ENCODE data around the gene XIRP2. TPM values are rescaled to one million over a fixed set of nuclear protein-coding genes. Genes with fewer than 3 reads are reported as not detected.
"Not testable (repeated sequence)": the region's sequence is repeated elsewhere in the genome, so short reads cannot be mapped to it uniquely, and the experiment has no call there.

Gene XIRP2
- total RNA-seq, 1 experiment from 2014 or later = not detected

DNA sequence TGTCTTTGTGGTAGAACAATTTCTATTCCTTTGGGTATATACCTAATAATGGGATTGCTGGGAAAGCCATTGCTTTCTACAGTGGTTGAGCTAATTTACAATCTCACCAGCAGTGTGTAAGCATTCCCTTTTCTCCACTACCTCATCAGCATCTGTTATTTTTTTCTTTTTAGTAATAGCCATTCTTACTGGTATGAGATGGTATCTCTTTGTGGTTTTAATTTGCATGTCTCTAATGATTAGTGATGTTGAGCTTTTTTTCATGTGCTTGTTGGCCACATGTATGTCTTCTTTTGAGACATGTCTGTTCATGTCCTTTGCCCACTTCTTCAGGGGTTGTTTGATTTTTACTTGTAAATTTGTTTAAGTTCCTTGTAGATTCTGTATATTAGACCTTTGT is 221.4 kb downstream of the XIRP2 start:
- not testable (repeated sequence) for H3K27me3 ChIP-seq (ENCODE audit: low read length); H3K36me3 ChIP-seq (ENCODE audit: insufficient read depth, low read length); H3K79me2 ChIP-seq (ENCODE audit: low read length); H3K4me2 ChIP-seq (ENCODE audit: low read depth, low read length, poor library complexity, severe bottlenecking); H3K4me1 ChIP-seq (ENCODE audit: low read length); H2AFZ ChIP-seq (ENCODE audit: low read length); DNase-seq; H3K27ac ChIP-seq (ENCODE audit: low read length); H4K20me1 ChIP-seq (ENCODE audit: insufficient read depth, low read depth, low read length); H3K4me3 ChIP-seq (ENCODE audit: low read length); H3K9ac ChIP-seq (ENCODE audit: low read length); H3K9me2 ChIP-seq (replicated peaks; ENCODE audit: insufficient read depth, low read length)
- H3K9me3 ChIP-seq (ENCODE audit: low read length) = peaks cover 10% of the 10 kb centered on the region

DNA sequence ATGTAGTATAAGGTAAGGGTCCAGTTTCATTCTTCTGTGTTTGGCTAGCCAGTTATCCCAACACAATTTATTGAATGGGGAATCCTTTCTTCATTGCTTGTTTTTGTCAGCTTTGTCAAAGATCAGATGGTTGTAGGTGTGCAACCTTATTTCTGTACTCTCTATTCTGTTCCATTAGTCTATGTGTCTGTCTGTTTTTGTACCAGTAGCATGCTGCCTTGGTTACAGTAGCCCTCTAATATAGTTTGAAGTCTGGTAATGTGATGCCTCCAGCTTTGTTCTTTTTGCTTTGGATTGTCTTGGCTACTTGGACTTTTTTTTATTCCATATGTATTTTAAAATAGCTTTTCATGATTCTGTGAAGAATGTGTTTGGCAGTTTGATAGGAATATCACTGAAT is 222.1 kb downstream of the XIRP2 start:
- Histone ChIP-seq H3K9me2 (replicated peaks; ENCODE audit: insufficient read depth, low read length) (no peaks in the 10 kb centered on the region), H3K27ac (ENCODE audit: low read length) (no peak overlapping the region), H3K79me2 (ENCODE audit: low read length) (no peaks in the 10 kb centered on the region), H3K27me3 (ENCODE audit: low read length) (no peaks in the 10 kb centered on the region), H4K20me1 (ENCODE audit: insufficient read depth, low read depth, low read length) (no peaks in the 10 kb centered on the region), H3K9ac (ENCODE audit: low read length) (no peak overlapping the region), H3K4me3 (ENCODE audit: low read length) (no peak overlapping the region), H2AFZ (ENCODE audit: low read length) (no peak overlapping the region), H3K4me2 (ENCODE audit: low read depth, low read length, poor library complexity, severe bottlenecking) (no peak overlapping the region), H3K9me3 (ENCODE audit: low read length) (peaks cover 9% of the 10 kb centered on the region), H3K4me1 (ENCODE audit: low read length) (no peaks in the 10 kb centered on the region), H3K36me3 (ENCODE audit: insufficient read depth, low read length) (no peaks in the 10 kb centered on the region)
- no peak for DNase-seq

DNA sequence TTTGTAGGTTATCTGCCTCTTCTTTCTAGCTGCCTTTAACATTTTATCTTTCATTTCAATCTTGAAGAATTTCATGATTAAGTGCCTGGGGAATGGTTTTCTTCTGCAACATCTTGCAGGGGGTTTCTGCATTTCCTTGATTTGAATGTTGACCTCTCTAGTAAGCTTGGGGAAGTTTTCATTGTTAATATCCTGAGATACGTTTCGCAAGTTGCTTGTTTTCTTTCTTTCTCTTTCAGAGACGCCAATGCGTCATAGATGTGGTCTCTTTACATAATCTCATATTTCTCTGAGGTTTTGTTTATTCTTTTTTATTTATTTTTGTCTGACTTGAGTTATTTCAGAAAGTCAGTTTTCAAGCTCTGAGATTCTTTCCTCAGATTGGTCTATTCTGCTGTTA is 225.7 kb downstream of the XIRP2 start:
- Histone ChIP-seq H3K9ac (ENCODE audit: low read length) (no peak overlapping the region), H3K79me2 (ENCODE audit: low read length) (no peaks in the 10 kb centered on the region), H4K20me1 (ENCODE audit: insufficient read depth, low read depth, low read length) (no peaks in the 10 kb centered on the region), H3K4me1 (ENCODE audit: low read length) (no peaks in the 10 kb centered on the region), H3K36me3 (ENCODE audit: insufficient read depth, low read length) (no peaks in the 10 kb centered on the region), H3K9me2 (replicated peaks; ENCODE audit: insufficient read depth, low read length) (no peaks in the 10 kb centered on the region), H2AFZ (ENCODE audit: low read length) (no peak overlapping the region), H3K27me3 (ENCODE audit: low read length) (no peaks in the 10 kb centered on the region), H3K4me2 (ENCODE audit: low read depth, low read length, poor library complexity, severe bottlenecking) (no peak overlapping the region), H3K4me3 (ENCODE audit: low read length) (no peak overlapping the region), H3K9me3 (ENCODE audit: low read length) (no peaks in the 10 kb centered on the region), H3K27ac (ENCODE audit: low read length) (no peak overlapping the region)
- no peak for DNase-seq

- no peak overlapping the region for H3K4me3 ChIP-seq (ENCODE audit: low read length)
- no peaks in the 10 kb centered on the region for H3K79me2 ChIP-seq (ENCODE audit: low read length)
- DNase-seq = no peak
- no peak overlapping the region for H3K4me2 ChIP-seq (ENCODE audit: low read depth, low read length, poor library complexity, severe bottlenecking)
- H3K4me1 ChIP-seq (ENCODE audit: low read length) = no peaks in the 10 kb centered on the region
- H3K9me3 ChIP-seq (ENCODE audit: low read length) = no peaks in the 10 kb centered on the region
- H2AFZ ChIP-seq (ENCODE audit: low read length) = no peak overlapping the region
- no peaks in the 10 kb centered on the region for H4K20me1 ChIP-seq (ENCODE audit: insufficient read depth, low read depth, low read length)
- no peaks in the 10 kb centered on the region for H3K9me2 ChIP-seq (replicated peaks; ENCODE audit: insufficient read depth, low read length)
- no peaks in the 10 kb centered on the region for H3K27me3 ChIP-seq (ENCODE audit: low read length)
- no peaks in the 10 kb centered on the region for H3K36me3 ChIP-seq (ENCODE audit: insufficient read depth, low read length)
- no peak overlapping the region for H3K27ac ChIP-seq (ENCODE audit: low read length)
- no peak overlapping the region for H3K9ac ChIP-seq (ENCODE audit: low read length)
Measured at GRCh38 chr2:167115541-167115940, 227.3 kb downstream of the XIRP2 start.

- no peak for DNase-seq
- Histone ChIP-seq H3K9me2 (replicated peaks; ENCODE audit: insufficient read depth, low read length) (no peaks in the 10 kb centered on the region), H3K4me1 (ENCODE audit: low read length) (no peaks in the 10 kb centered on the region), H3K79me2 (ENCODE audit: low read length) (no peaks in the 10 kb centered on the region), H4K20me1 (ENCODE audit: insufficient read depth, low read depth, low read length) (no peaks in the 10 kb centered on the region), H3K9ac (ENCODE audit: low read length) (no peak overlapping the region), H3K4me3 (ENCODE audit: low read length) (no peak overlapping the region), H3K4me2 (ENCODE audit: low read depth, low read length, poor library complexity, severe bottlenecking) (no peak overlapping the region), H3K9me3 (ENCODE audit: low read length) (no peaks in the 10 kb centered on the region), H2AFZ (ENCODE audit: low read length) (no peak overlapping the region), H3K36me3 (ENCODE audit: insufficient read depth, low read length) (no peaks in the 10 kb centered on the region), H3K27me3 (ENCODE audit: low read length) (no peaks in the 10 kb centered on the region), H3K27ac (ENCODE audit: low read length) (no peak overlapping the region)
Measured at GRCh38 chr2:167122389-167122788, 234.1 kb downstream of the XIRP2 start.

- no peaks in the 10 kb centered on the region for H3K4me1 ChIP-seq (ENCODE audit: low read length)
- no peak overlapping the region for H3K27ac ChIP-seq (ENCODE audit: low read length)
- H3K9me2 ChIP-seq (replicated peaks; ENCODE audit: insufficient read depth, low read length) = no peaks in the 10 kb centered on the region
- H3K27me3 ChIP-seq (ENCODE audit: low read length) = no peaks in the 10 kb centered on the region
- H3K4me3 ChIP-seq (ENCODE audit: low read length) = no peak overlapping the region
- no peak overlapping the region for H3K4me2 ChIP-seq (ENCODE audit: low read depth, low read length, poor library complexity, severe bottlenecking)
- no peak overlapping the region for H2AFZ ChIP-seq (ENCODE audit: low read length)
- no peaks in the 10 kb centered on the region for H4K20me1 ChIP-seq (ENCODE audit: insufficient read depth, low read depth, low read length)
- no peaks in the 10 kb centered on the region for H3K79me2 ChIP-seq (ENCODE audit: low read length)
- H3K36me3 ChIP-seq (ENCODE audit: insufficient read depth, low read length) = no peaks in the 10 kb centered on the region
- no peak overlapping the region for H3K9ac ChIP-seq (ENCODE audit: low read length)
- no peak for DNase-seq
- H3K9me3 ChIP-seq (ENCODE audit: low read length) = no peaks in the 10 kb centered on the region
Measured at GRCh38 chr2:167126165-167126564, 237.9 kb downstream of the XIRP2 start.

- Histone ChIP-seq H2AFZ (ENCODE audit: low read length) (no peak overlapping the region), H3K4me3 (ENCODE audit: low read length) (no peak overlapping the region), H3K79me2 (ENCODE audit: low read length) (no peaks in the 10 kb centered on the region), H3K27me3 (ENCODE audit: low read length) (no peaks in the 10 kb centered on the region), H4K20me1 (ENCODE audit: insufficient read depth, low read depth, low read length) (no peaks in the 10 kb centered on the region), H3K27ac (ENCODE audit: low read length) (no peak overlapping the region), H3K4me1 (ENCODE audit: low read length) (no peaks in the 10 kb centered on the region), H3K36me3 (ENCODE audit: insufficient read depth, low read length) (no peaks in the 10 kb centered on the region), H3K9me2 (replicated peaks; ENCODE audit: insufficient read depth, low read length) (no peaks in the 10 kb centered on the region), H3K9me3 (ENCODE audit: low read length) (no peaks in the 10 kb centered on the region), H3K4me2 (ENCODE audit: low read depth, low read length, poor library complexity, severe bottlenecking) (no peak overlapping the region), H3K9ac (ENCODE audit: low read length) (no peak overlapping the region)
- peak; percentile 41 for DNase-seq
Measured at GRCh38 chr2:167127135-167127534, 238.9 kb downstream of the XIRP2 start.

- H3K36me3 ChIP-seq (ENCODE audit: insufficient read depth, low read length) = no peaks in the 10 kb centered on the region
- H2AFZ ChIP-seq (ENCODE audit: low read length) = no peak overlapping the region
- no peak overlapping the region for H3K4me3 ChIP-seq (ENCODE audit: low read length)
- H4K20me1 ChIP-seq (ENCODE audit: insufficient read depth, low read depth, low read length) = no peaks in the 10 kb centered on the region
- H3K4me1 ChIP-seq (ENCODE audit: low read length) = no peaks in the 10 kb centered on the region
- no peaks in the 10 kb centered on the region for H3K27me3 ChIP-seq (ENCODE audit: low read length)
- no peak for DNase-seq
- H3K79me2 ChIP-seq (ENCODE audit: low read length) = no peaks in the 10 kb centered on the region
- no peaks in the 10 kb centered on the region for H3K9me2 ChIP-seq (replicated peaks; ENCODE audit: insufficient read depth, low read length)
- no peaks in the 10 kb centered on the region for H3K9me3 ChIP-seq (ENCODE audit: low read length)
- no peak overlapping the region for H3K4me2 ChIP-seq (ENCODE audit: low read depth, low read length, poor library complexity, severe bottlenecking)
- no peak overlapping the region for H3K9ac ChIP-seq (ENCODE audit: low read length)
- H3K27ac ChIP-seq (ENCODE audit: low read length) = no peak overlapping the region
Measured at GRCh38 chr2:167128130-167128529, 239.8 kb downstream of the XIRP2 start.

DNA sequence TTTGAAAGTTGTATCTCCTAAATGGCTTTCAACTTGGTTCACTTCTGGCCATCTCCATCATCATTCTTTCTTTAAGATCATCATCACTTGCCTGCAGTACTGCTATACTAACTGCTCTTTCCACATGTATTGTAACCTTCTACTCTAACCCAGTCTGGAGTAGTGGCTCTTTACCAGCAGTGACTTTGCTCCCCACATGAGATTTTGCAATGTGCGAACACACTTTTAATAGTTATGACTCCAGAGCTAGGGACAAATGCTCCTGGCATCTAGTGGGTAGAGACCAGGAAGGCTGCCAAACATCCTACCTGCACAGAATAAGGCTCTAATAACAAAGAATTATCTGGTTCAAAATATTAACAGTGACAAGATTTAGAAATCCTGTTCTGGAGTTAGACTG is 243.8 kb downstream of the XIRP2 start:
- Histone ChIP-seq H3K9ac (ENCODE audit: low read length) (no peak overlapping the region), H3K27me3 (ENCODE audit: low read length) (no peaks in the 10 kb centered on the region), H3K4me1 (ENCODE audit: low read length) (no peaks in the 10 kb centered on the region), H3K36me3 (ENCODE audit: insufficient read depth, low read length) (no peaks in the 10 kb centered on the region), H3K79me2 (ENCODE audit: low read length) (no peaks in the 10 kb centered on the region), H3K4me2 (ENCODE audit: low read depth, low read length, poor library complexity, severe bottlenecking) (no peak overlapping the region), H3K9me2 (replicated peaks; ENCODE audit: insufficient read depth, low read length) (no peaks in the 10 kb centered on the region), H3K9me3 (ENCODE audit: low read length) (no peaks in the 10 kb centered on the region), H3K27ac (ENCODE audit: low read length) (no peak overlapping the region), H3K4me3 (ENCODE audit: low read length) (no peak overlapping the region), H2AFZ (ENCODE audit: low read length) (no peak overlapping the region), H4K20me1 (ENCODE audit: insufficient read depth, low read depth, low read length) (no peaks in the 10 kb centered on the region)
- DNase-seq = no peak

Data from Karpas-422 (cell line).